Keratinocyte (primary cell): ENCODE data around the gene RIN3.

Source experiments
- CTCF ChIP-seq, 3 experiments: IDR thresholded peaks in 1 of 3; conservative IDR thresholded peaks in 1 of 3; optimal IDR thresholded peaks in 1 of 3; 2 replicates in 2 of 3; 3 replicates in 1 of 3; pipeline versions ENCODE3 to v1.5.1; 2011; ENCODE audit warnings: low read length in 3 of 3, mild to moderate bottlenecking in 3 of 3, moderate library complexity in 2 of 3, control low read depth in 1 of 3, inconsistent platforms in 1 of 3; ENCODE audit not compliant: insufficient read depth in 2 of 3; ENCODE audit errors: extremely low read depth in 1 of 3
- EZH2 ChIP-seq: IDR thresholded peaks from one replicate; pipeline ENCODE4 v1.6.1; 2012; ENCODE audit warnings: inconsistent platforms, mild to moderate bottlenecking, low read length, moderate library complexity

- no peak for TF ChIP-seq EZH2
- no peak for TF ChIP-seq CTCF (optimal IDR thresholded peaks at IDR 0.05 in 1 of 3, IDR thresholded peaks at IDR 0.05 in 1 of 3, conservative IDR thresholded peaks at IDR 0.05 in 1 of 3; ENCODE audit: extremely low read depth in 1 of 3, insufficient read depth in 2 of 3, low read length in 3 of 3)
These were observed 125.3 kb downstream of the RIN3 start for GRCh38 chr14:92638904-92639303.
